PC-9 (cell line): Measurements from ENCODE around the gene HLA-DRB1. TPM values are rescaled to one million over a fixed set of nuclear protein-coding genes. Genes with fewer than 3 reads are reported as not detected.
"Not testable (repeated sequence)": the region's sequence is repeated elsewhere in the genome, so short reads cannot be mapped to it uniquely, and the experiment has no call there.

Experiments used
- BruUV-seq: library from RNA; stranded (reverse); fragments of 400-500 nt; replicated peaks from 2 replicates; lab custom pipeline; 2021; lab: Mats Ljungman, UMichigan
- CTCF ChIA-PET: fragments of 300-600 bp; sonication (Branson Sonifier 250); formaldehyde crosslinking; loops from one replicate; lab custom pipeline; 2022; ENCODE audit warnings: antibody characterized with exemption; lab: Charles Lee
- POLR2A ChIA-PET: fragments of 300-600 bp; sonication (Branson Sonifier 250); formaldehyde crosslinking; loops from one replicate; lab custom pipeline; 2022; ENCODE audit warnings: antibody characterized with exemption; ENCODE audit not compliant: unreplicated experiment; lab: Charles Lee
- DNase-seq, 2 experiments: peaks; one replicate each; pipeline versions ENCODE4 v3.0.0 to v3.0.0-alpha.2; 2015 to 2022; ENCODE audit warnings: mixed read lengths in 1 of 2
- H2AFZ ChIP-seq: fragments of 200-600 bp; sonication (generic); 2 replicates; pipeline ENCODE4 v1.8.1; 2017; ENCODE audit warnings: antibody characterized with exemption
- H3F3A ChIP-seq: fragments of 200-600 bp; sonication (generic); 2 replicates; pipeline ENCODE4 v1.8.1; 2017; ENCODE audit warnings: antibody characterized with exemption, mild to moderate bottlenecking, low read depth; ENCODE audit not compliant: insufficient read depth
- H3K27ac ChIP-seq: fragments of 200-600 bp; sonication (generic); 2 replicates; pipeline ENCODE4 v1.6.1; 2016; ENCODE audit warnings: mixed run types
- H3K27me3 ChIP-seq: fragments of 200-600 bp; sonication (generic); 2 replicates; pipeline ENCODE4 v1.6.1; 2016; ENCODE audit warnings: low read depth, mixed run types; ENCODE audit not compliant: insufficient read depth
- H3K36me3 ChIP-seq: fragments of 200-600 bp; sonication (generic); 2 replicates; pipeline ENCODE4 v1.6.1; 2016; ENCODE audit warnings: low read depth, mixed run types
- H3K4me1 ChIP-seq: fragments of 200-600 bp; sonication (generic); replicated peaks from 2 replicates; pipeline ENCODE4 v1.6.1; 2016; ENCODE audit warnings: mixed run types; ENCODE audit not compliant: insufficient read depth
- H3K4me2 ChIP-seq: fragments of 200-600 bp; sonication (generic); 2 replicates; pipeline ENCODE4 v1.6.1; 2017; ENCODE audit warnings: mixed run types
- H3K4me3 ChIP-seq: fragments of 200-600 bp; sonication (generic); 2 replicates; pipeline ENCODE4 v1.6.1; 2016; ENCODE audit warnings: mixed run types
- H3K79me2 ChIP-seq: fragments of 200-600 bp; sonication (generic); 2 replicates; pipeline ENCODE4 v1.6.1; 2017; ENCODE audit warnings: low read depth, mixed run types
- H3K9me2 ChIP-seq: fragments of 200-600 bp; sonication (generic); 2 replicates; pipeline ENCODE4 v1.8.1; 2017; ENCODE audit warnings: mild to moderate bottlenecking; ENCODE audit not compliant: insufficient read depth
- H3K9me3 ChIP-seq: fragments of 200-600 bp; sonication (generic); 2 replicates; pipeline ENCODE4 v1.8.1; 2016; ENCODE audit warnings: low read depth; ENCODE audit not compliant: insufficient read depth
- H4K20me1 ChIP-seq: fragments of 200-600 bp; sonication (generic); 2 replicates; pipeline ENCODE4 v1.8.1; 2017; ENCODE audit not compliant: insufficient read depth
- CTCF ChIP-seq: fragments of 200-600 bp; sonication (generic); conservative IDR thresholded peaks from 2 replicates; pipeline ENCODE4 v1.6.1; 2017; ENCODE audit warnings: mixed run types, antibody characterized with exemption, mild to moderate bottlenecking, moderate library complexity
- EZH2 ChIP-seq: fragments of 200-600 bp; sonication (generic); IDR thresholded peaks from 2 replicates; pipeline ENCODE4 v1.8.0; 2017; ENCODE audit warnings: antibody characterized with exemption, low read depth
- intact Hi-C: fragments of 100-400 bp; cut with micrococcal nuclease; formaldehyde crosslinking; loops from one replicate; pipeline ENCODE4 v1.10.0; 2022; ENCODE audit not compliant: unreplicated experiment
- total RNA-seq: library from RNA; stranded (reverse); gene quantifications from 2 replicates; pipeline ENCODE4 v1.2.3, GENCODE V29; 2021

The HLA-DRB1 gene
- total RNA-seq, 1 experiment from 2014 or later: 3.1 TPM

- H3K27me3 ChIP-seq: no peaks in the 10 kb centered on the region; the same call in 1 of the 2 replicates
- POLR2A ChIA-PET: no interaction called here
- H3K9me2 ChIP-seq: no peaks in the 10 kb centered on the region
- DNase-seq: no peak
- H2AFZ ChIP-seq: no peak overlapping the region
- H3K4me3 ChIP-seq: no peak overlapping the region
- H3K27ac ChIP-seq: no peak overlapping the region
- no peak for TF ChIP-seq CTCF
- TF ChIP-seq EZH2: no peak
- no peaks in the 10 kb centered on the region for H3K4me1 ChIP-seq
- no peaks in the 10 kb centered on the region for H3F3A ChIP-seq
- intact Hi-C loops: no loop called here
- no peaks in the 10 kb centered on the region for H3K36me3 ChIP-seq
- no peaks in the 10 kb centered on the region for H4K20me1 ChIP-seq
- no TSS peak for BruUV-seq
- no peaks in the 10 kb centered on the region for H3K79me2 ChIP-seq
- H3K9me3 ChIP-seq: no peaks in the 10 kb centered on the region
- H3K4me2 ChIP-seq: no peak overlapping the region
- CTCF ChIA-PET: no interaction called here
Measured at GRCh38 chr6:32597024-32597423, 7.4 kb upstream of the HLA-DRB1 start.

GRCh38 chr6:32590713-32591112, 1.1 kb upstream of the HLA-DRB1 start:
- POLR2A ChIA-PET, BruUV-seq, H3K79me2 ChIP-seq, H2AFZ ChIP-seq, CTCF ChIA-PET, H3K9me2 ChIP-seq, H3K4me3 ChIP-seq, H3K4me1 ChIP-seq, H3K9me3 ChIP-seq, H3F3A ChIP-seq, H3K27me3 ChIP-seq, H3K27ac ChIP-seq, H3K36me3 ChIP-seq, H4K20me1 ChIP-seq, intact Hi-C loops, DNase-seq, H3K4me2 ChIP-seq: not testable (repeated sequence)

GRCh38 chr6:32588156-32588555, 1.5 kb downstream of the HLA-DRB1 start:
- H3K79me2 ChIP-seq: no peaks in the 10 kb centered on the region
- H3K4me3 ChIP-seq: no peak overlapping the region
- H3K4me2 ChIP-seq: no peak overlapping the region
- no peak overlapping the region for H2AFZ ChIP-seq
- TF ChIP-seq CTCF: no peak
- no peak for TF ChIP-seq EZH2
- H3K9me3 ChIP-seq: no peaks in the 10 kb centered on the region
- no TSS peak for BruUV-seq
- no peaks in the 10 kb centered on the region for H3F3A ChIP-seq
- ChIA-PET CTCF (no interaction called here), POLR2A (no interaction called here)
- no peaks in the 10 kb centered on the region for H3K4me1 ChIP-seq
- no peaks in the 10 kb centered on the region for H3K9me2 ChIP-seq
- no peaks in the 10 kb centered on the region for H4K20me1 ChIP-seq
- no peaks in the 10 kb centered on the region for H3K36me3 ChIP-seq
- no peak for DNase-seq
- peaks cover 3% of the 10 kb centered on the region; the same call in 1 of the 2 replicates for H3K27me3 ChIP-seq
- H3K27ac ChIP-seq: no peak overlapping the region
- intact Hi-C loops: no loop called here

- ChIA-PET CTCF (interaction anchor here (0.7 kb wide), 1 partner anchor 370 kb away, joined by 3 read pairs; the partner anchor contains the start of gene HLA-DMA), POLR2A (no interaction called here)
- H3K4me2 ChIP-seq: no peak overlapping the region
- no peaks in the 10 kb centered on the region for H3K9me2 ChIP-seq
- H3K27ac ChIP-seq: no peak overlapping the region
- H3K79me2 ChIP-seq: no peaks in the 10 kb centered on the region
- TF ChIP-seq CTCF: no peak
- TF ChIP-seq EZH2: no peak
- no peak overlapping the region for H2AFZ ChIP-seq
- H3K36me3 ChIP-seq: no peaks in the 10 kb centered on the region
- no TSS peak for BruUV-seq
- intact Hi-C loops: no loop called here
- H3F3A ChIP-seq: no peaks in the 10 kb centered on the region
- DNase-seq: no peak
- peaks cover 3% of the 10 kb centered on the region; the same call in 1 of the 2 replicates for H3K27me3 ChIP-seq
- no peaks in the 10 kb centered on the region for H3K4me1 ChIP-seq
- H3K4me3 ChIP-seq: no peak overlapping the region
- no peaks in the 10 kb centered on the region for H4K20me1 ChIP-seq
- no peaks in the 10 kb centered on the region for H3K9me3 ChIP-seq
Measured at GRCh38 chr6:32583527-32583898, 6.1 kb downstream of the HLA-DRB1 start.
